NCI-H2227 (cell line): ENCODE data around the gene IL4I1.
"Not testable (repeated sequence)": the region's sequence is repeated elsewhere in the genome, so short reads cannot be mapped to it uniquely, and the experiment has no call there.

ENCODE experiments used
- DNase-seq: peaks from one replicate; lab custom pipeline; 2025; ENCODE audit not compliant: unreplicated experiment; lab: John Stamatoyannopoulos, UW

Gene IL4I1, protein sequence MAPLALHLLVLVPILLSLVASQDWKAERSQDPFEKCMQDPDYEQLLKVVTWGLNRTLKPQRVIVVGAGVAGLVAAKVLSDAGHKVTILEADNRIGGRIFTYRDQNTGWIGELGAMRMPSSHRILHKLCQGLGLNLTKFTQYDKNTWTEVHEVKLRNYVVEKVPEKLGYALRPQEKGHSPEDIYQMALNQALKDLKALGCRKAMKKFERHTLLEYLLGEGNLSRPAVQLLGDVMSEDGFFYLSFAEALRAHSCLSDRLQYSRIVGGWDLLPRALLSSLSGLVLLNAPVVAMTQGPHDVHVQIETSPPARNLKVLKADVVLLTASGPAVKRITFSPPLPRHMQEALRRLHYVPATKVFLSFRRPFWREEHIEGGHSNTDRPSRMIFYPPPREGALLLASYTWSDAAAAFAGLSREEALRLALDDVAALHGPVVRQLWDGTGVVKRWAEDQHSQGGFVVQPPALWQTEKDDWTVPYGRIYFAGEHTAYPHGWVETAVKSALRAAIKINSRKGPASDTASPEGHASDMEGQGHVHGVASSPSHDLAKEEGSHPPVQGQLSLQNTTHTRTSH

GRCh38 chr19:49896863-49897621 is at the start of gene IL4I1:
TSS of gene IL4I1 (minus strand) at chr19:49896887. CDS start at chr19:49896160, 727 bp downstream.
- DNase-seq: no peak

DNA sequence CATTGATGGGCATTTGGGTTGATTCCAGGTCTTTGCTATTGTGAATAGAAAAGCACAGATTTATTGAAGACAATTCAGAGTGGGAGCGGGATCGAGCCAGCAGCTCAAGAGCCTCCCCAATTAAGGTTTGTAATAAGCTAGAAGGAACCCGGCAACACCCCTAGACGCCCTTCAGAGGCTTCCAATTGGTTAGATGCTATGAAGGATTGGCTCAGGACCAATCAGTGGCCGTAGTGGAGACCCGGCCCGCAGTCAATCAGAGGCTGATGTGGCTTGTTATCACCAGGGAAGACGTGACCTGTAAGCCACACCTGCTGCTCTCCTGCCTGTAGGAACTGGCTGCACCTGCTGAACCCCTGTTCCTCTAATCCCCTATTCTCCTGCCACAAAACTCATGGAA is 49.7 kb upstream of the IL4I1 start:
- no peak for DNase-seq

GRCh38 chr19:49944567-49944966 is 47.9 kb upstream of the IL4I1 start:
- not testable (repeated sequence) for DNase-seq

DNA sequence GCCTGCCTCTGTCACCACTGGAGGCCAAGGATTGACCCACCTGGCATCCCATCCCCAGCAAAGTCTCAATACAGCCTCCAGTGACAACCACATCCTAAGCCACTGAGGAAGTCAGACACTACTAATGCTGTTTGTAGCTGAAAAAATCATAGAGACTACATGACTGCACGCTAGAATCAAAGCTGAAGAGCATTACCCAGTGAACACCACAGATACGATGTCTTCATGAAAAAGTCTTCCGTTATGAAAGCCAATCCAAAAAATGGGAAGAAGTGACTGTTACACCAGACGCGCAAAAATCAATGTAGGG is 43.8 kb upstream of the IL4I1 start:
- DNase-seq: no peak

DNA sequence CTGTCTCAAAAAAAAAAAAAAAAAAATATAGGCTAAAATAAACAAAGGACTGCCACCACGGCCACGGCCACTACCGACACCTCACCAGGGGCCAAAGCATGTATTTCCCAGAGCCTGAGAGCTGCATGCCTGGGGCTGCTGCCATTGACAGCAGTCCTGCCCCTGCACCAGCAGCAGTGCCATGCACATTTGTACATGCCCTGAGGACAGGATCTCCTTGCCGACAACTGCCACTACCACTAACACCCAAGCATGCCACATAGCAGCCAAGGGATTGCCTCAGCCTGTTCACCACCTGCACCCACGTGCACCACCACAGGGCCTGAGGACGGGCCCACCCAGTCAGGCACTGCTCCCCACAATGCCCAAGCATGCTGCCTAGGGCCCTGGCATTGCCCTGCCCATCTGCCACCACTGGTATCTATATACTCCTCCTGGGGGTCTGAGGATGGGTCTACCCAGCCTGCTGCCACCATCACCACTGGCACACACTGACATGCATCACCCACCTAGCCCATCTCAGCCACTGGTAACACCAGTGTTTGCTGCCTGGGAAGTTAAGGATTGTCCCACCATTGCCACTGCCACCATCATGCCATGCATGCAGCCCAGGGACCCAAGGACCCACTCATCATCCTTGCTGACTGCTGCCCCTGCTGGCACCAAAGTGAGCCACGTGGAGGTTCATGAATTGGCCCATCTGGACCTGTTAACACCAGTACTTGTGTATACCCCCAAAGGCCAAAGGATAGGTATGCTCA is 43.2 kb upstream of the IL4I1 start:
- no peak for DNase-seq

DNA sequence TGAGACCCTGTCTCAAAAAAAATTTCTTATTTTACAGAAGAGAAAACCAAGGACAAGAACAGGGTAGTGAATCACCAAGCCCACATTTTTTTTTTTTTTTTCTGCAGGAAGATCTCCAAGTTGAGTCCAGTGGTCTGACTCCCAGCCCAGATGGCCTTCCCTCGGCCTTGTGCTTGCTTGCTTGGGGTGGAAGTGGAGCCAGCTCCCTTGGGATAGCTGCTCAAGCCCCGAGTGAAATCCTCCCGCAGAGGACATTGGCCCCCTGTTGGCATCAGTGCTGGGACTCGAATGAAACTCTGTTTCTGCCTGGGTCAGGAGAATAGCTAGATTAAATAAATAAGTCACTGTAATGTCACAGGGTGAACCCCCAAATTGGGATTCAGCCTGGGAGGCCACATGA is 42.0 kb upstream of the IL4I1 start:
- no peak for DNase-seq

- DNase-seq: peak; percentile 85
Measured at GRCh38 chr19:49937750-49938381, 41.2 kb upstream of the IL4I1 start.

- DNase-seq: no peak
Measured at GRCh38 chr19:49936549-49936948, 39.9 kb upstream of the IL4I1 start.

GRCh38 chr19:49933643-49934042 is 37.0 kb upstream of the IL4I1 start:
- DNase-seq: no peak

- no peak for DNase-seq
Measured at GRCh38 chr19:49932731-49933131, 36.0 kb upstream of the IL4I1 start.

GRCh38 chr19:49932041-49932451 is 35.4 kb upstream of the IL4I1 start:
- no peak for DNase-seq

DNA sequence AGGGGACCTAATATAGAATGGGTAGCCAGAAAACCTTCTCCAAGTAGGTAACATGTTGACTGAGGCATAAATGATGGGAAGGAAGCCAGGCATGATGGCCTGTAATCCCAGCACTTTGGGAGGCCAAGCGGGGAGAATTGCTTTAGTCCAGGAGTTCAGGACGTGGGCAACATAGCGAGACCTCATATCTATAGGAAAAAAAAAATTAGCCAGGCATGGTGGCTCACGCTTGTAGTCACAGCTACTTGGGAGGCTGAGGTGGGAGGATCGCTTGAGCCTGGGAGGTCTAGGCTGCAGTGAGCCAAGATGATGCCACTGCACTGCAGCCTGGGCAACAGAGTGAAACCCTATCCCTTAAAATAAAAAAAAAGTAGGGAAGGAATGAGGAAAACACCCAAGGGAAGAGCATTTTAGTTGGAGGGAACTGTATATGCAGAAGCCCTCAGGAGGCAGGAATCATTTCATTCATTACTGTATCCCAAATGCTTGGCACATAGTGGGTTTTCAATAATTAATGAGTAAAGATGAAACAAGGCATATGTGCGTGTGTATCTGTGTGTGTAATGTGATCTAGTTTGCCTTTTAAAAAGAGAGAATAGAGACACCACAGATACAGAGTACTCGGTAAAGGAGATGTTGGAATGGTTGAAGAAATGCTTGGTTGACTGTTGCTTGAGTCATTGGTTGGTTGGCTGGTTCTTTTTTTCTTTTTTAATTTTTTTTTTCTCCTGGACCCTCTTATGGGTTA is 34.8 kb upstream of the IL4I1 start:
- no peak for DNase-seq

GRCh38 chr19:49930483-49931011 is 33.9 kb upstream of the IL4I1 start:
- DNase-seq: peak; percentile 67

GRCh38 chr19:49929611-49930482 is 33.2 kb upstream of the IL4I1 start:
- peak; percentile 93 for DNase-seq

- peak; percentile 92 for DNase-seq
Measured at GRCh38 chr19:49929121-49929610, 32.5 kb upstream of the IL4I1 start, which contains the start of the genes ATF5 and NUP62. TSS of gene ATF5 (plus strand) at chr19:49929205. CDS start at chr19:49930851, 1,646 bp downstream. TSS of gene NUP62 (minus strand) at chr19:49929504. CDS start at chr19:49909807, 19,697 bp downstream.

GRCh38 chr19:49927526-49928264 is 31.0 kb upstream of the IL4I1 start:
- DNase-seq: no peak

- no peak for DNase-seq
Measured at GRCh38 chr19:49926515-49926914, 29.8 kb upstream of the IL4I1 start.

GRCh38 chr19:49925486-49925885 is 28.8 kb upstream of the IL4I1 start:
- no peak for DNase-seq
